A549 (cell line): ENCODE results near the gene SLC14A1. TPM values are rescaled to one million over a fixed set of nuclear protein-coding genes. Genes with fewer than 3 reads are reported as not detected.

Source experiments
- ATAC-seq, 2 experiments: fragments of 200-7000 bp in 1 of 2; fragments of >200 bp in 1 of 2; cut with Nextera tagmentation in 1 of 2; cut with Tn5 transposase in 1 of 2; 3 replicates each; pipeline versions ENCODE4 v1.8.0 to v1.9.1; 2018 to 2020; ENCODE audit warnings: mild to moderate bottlenecking in 1 of 2, moderate library complexity in 1 of 2
- CTCF ChIA-PET: fragments of 300-600 bp; sonication (Branson Sonifier 250); formaldehyde crosslinking; extraction: SDS; loops from one replicate; lab custom pipeline; 2021; ENCODE audit warnings: antibody characterized with exemption, inconsistent platforms; lab: Yijun Ruan, JAX
- POLR2A ChIA-PET: fragments of 350-600 bp; formaldehyde crosslinking; extraction: SDS; loops from one replicate; lab custom pipeline; 2021; ENCODE audit warnings: antibody characterized with exemption, inconsistent platforms; lab: Yijun Ruan, JAX
- DNase-seq, 2 experiments: peaks; one replicate each; pipeline versions ENCODE4 v3.0.0 to v3.0.0-alpha.2; 2011 to 2016; ENCODE audit warnings: low read depth in 1 of 2, low spot score in 1 of 2
- FAIRE-seq: peaks from 2 replicates; lab custom pipeline; 2011; peaks lifted over from hg19 to GRCh38; lab: Jason Lieb, UNC
- H3K27ac ChIP-seq, 2 experiments: fragments of >200 bp; sonication (Bioruptor Twin); formaldehyde crosslinking; 3 replicates each; pipeline ENCODE4 v1.5.1; 2016 to 2017
- H3K4me1 ChIP-seq: fragments of >200 bp; sonication (Bioruptor Twin); formaldehyde crosslinking; 3 replicates; pipeline ENCODE4 v1.6.1; 2016
- H3K4me2 ChIP-seq: fragments of >200 bp; sonication (Bioruptor Twin); formaldehyde crosslinking; 3 replicates; pipeline ENCODE4 v1.6.1; 2016
- H3K4me3 ChIP-seq: fragments of >200 bp; sonication (Bioruptor Twin); formaldehyde crosslinking; 3 replicates; pipeline ENCODE4 v1.5.1; 2016
- H3K9me3 ChIP-seq: fragments of >200 bp; sonication (Bioruptor Twin); formaldehyde crosslinking; 3 replicates; pipeline ENCODE4 v1.6.1; 2016
- BHLHE40 ChIP-seq: IDR thresholded peaks from 2 replicates; pipeline ENCODE4 v1.6.1; 2012; ENCODE audit warnings: low read depth, low read length, inconsistent platforms
- CEBPB ChIP-seq, 2 experiments: fragments of >200 bp in 1 of 2; sonication (Bioruptor Twin) in 1 of 2; formaldehyde crosslinking in 1 of 2; IDR thresholded peaks; 2 replicates each; pipeline ENCODE4 v1.6.1; 2012 to 2016
- CHD2 ChIP-seq: fragments of 150-350 bp; IDR thresholded peaks from 2 replicates; pipeline ENCODE4 v1.6.1; 2014; ENCODE audit warnings: low read length; ENCODE audit not compliant: partially characterized antibody
- EHF ChIP-seq: fragments of 250-450 bp; sonication (Bioruptor Pico); IDR thresholded peaks from 2 replicates; pipeline ENCODE4 v1.5.0; 2020; ENCODE audit warnings: mild to moderate bottlenecking
- EHMT2 ChIP-seq: fragments of 200-600 bp; sonication (generic); IDR thresholded peaks from 2 replicates; pipeline ENCODE4 v1.6.1; 2016; ENCODE audit warnings: antibody characterized with exemption, low read depth, mild to moderate bottlenecking, moderate library complexity
- EP300 ChIP-seq, 2 experiments: fragments of >200 bp; sonication (Bioruptor Twin); formaldehyde crosslinking; IDR thresholded peaks; 2 replicates in 1 of 2; 3 replicates in 1 of 2; pipeline ENCODE4 v1.6.1; 2016 to 2017
- ESRRA ChIP-seq: fragments of 150-350 bp; IDR thresholded peaks from 2 replicates; pipeline ENCODE4 v1.6.1; 2014; ENCODE audit warnings: mild to moderate bottlenecking, low read length, borderline replicate concordance
- FOSB ChIP-seq: fragments of 250-450 bp; sonication (Bioruptor Pico); IDR thresholded peaks from 2 replicates; pipeline ENCODE4 v1.5.0; 2020; ENCODE audit warnings: mild to moderate bottlenecking, moderate library complexity
- HDAC2 ChIP-seq: fragments of 200-600 bp; sonication (generic); IDR thresholded peaks from 2 replicates; pipeline ENCODE4 v1.6.1; 2016
- HOXB13 ChIP-seq: fragments of 250-450 bp; sonication (Bioruptor Pico); IDR thresholded peaks from 2 replicates; pipeline ENCODE4 v1.5.0; 2020; ENCODE audit warnings: low read depth, mild to moderate bottlenecking, moderate library complexity
- HOXB5 ChIP-seq: fragments of 250-450 bp; sonication (Bioruptor Pico); IDR thresholded peaks from 2 replicates; pipeline ENCODE4 v1.5.0; 2020; ENCODE audit warnings: mild to moderate bottlenecking, moderate library complexity
- JUNB ChIP-seq: fragments of >200 bp; sonication (Bioruptor Twin); formaldehyde crosslinking; IDR thresholded peaks from 2 replicates; pipeline ENCODE4 v1.6.1; 2016
- KDM1A ChIP-seq: fragments of 200-600 bp; sonication (generic); IDR thresholded peaks from 2 replicates; pipeline ENCODE4 v1.6.1; 2016; ENCODE audit warnings: low read depth, mild to moderate bottlenecking
- MAZ ChIP-seq: fragments of 150-350 bp; IDR thresholded peaks from 2 replicates; pipeline ENCODE4 v1.6.1; 2014; ENCODE audit warnings: antibody characterized with exemption, low read depth, low read length, borderline replicate concordance
- MYC ChIP-seq: IDR thresholded peaks from 2 replicates; pipeline ENCODE4 v1.6.1; 2012; ENCODE audit warnings: mild to moderate bottlenecking, inconsistent platforms, low read length, improper control_type of control experiment, borderline replicate concordance
- NPAS2 ChIP-seq: fragments of 250-450 bp; sonication (Bioruptor Pico); IDR thresholded peaks from 2 replicates; pipeline ENCODE4 v1.8.0; 2022; ENCODE audit warnings: mild to moderate bottlenecking, moderate library complexity, borderline replicate concordance
- NR3C1 ChIP-seq: fragments of >200 bp; sonication (Bioruptor Twin); formaldehyde crosslinking; IDR thresholded peaks from 3 replicates; pipeline ENCODE4 v1.6.1; 2017
- PHF8 ChIP-seq: fragments of 200-600 bp; sonication (generic); IDR thresholded peaks from 2 replicates; pipeline ENCODE4 v1.6.1; 2016; ENCODE audit warnings: low read depth, mild to moderate bottlenecking, antibody characterized with exemption, moderate library complexity, borderline replicate concordance
- RAD21 ChIP-seq, 2 experiments: fragments of >200 bp in 1 of 2; sonication (Bioruptor Twin) in 1 of 2; formaldehyde crosslinking in 1 of 2; IDR thresholded peaks in 1 of 2; conservative IDR thresholded peaks in 1 of 2; 2 replicates in 1 of 2; 3 replicates in 1 of 2; pipeline ENCODE4 v1.6.1; 2012 to 2018; ENCODE audit warnings: inconsistent platforms in 1 of 2
- RARB ChIP-seq: fragments of 250-450 bp; sonication (Bioruptor Pico); IDR thresholded peaks from 2 replicates; pipeline ENCODE4 v1.8.0; 2021; ENCODE audit warnings: mild to moderate bottlenecking, moderate library complexity
- SREBF2 ChIP-seq: fragments of 450-650 bp; IDR thresholded peaks from 2 replicates; pipeline ENCODE4 v1.6.1; 2014; ENCODE audit warnings: mild to moderate bottlenecking, moderate library complexity
- ZC3H11A ChIP-seq: fragments of 450-650 bp; IDR thresholded peaks from 2 replicates; pipeline ENCODE4 v1.6.1; 2014; ENCODE audit warnings: antibody characterized with exemption, mild to moderate bottlenecking
- WGBS: methylation state at CpG from one replicate; pipeline ENCODE4 v1.1.6; 2017; ENCODE audit errors: missing lambda C conversion rate; 5-methylcytosine and 5-hydroxymethylcytosine counted together
- polyA plus RNA-seq, 4 experiments: library from polyadenylated mRNA; depleted of rRNA in 3 of 4; stranded (reverse); fragments of >200 nt; fragmentation: RNase III in 1 of 4; extraction: RNeasy Plus Mini Kit Qiagen cat#74134 plus additional on column Dnase treatment in 1 of 4; gene quantifications; 2 replicates in 3 of 4; 3 replicates in 1 of 4; pipeline ENCODE4 v1.2.3, GENCODE V29; 2011 to 2017
- TF ChIP-seq, protein P1 (sequence below): fragments of 150-350 bp; IDR thresholded peaks from 2 replicates; pipeline ENCODE4 v1.6.1; 2014; ENCODE audit warnings: low read depth, mild to moderate bottlenecking, low read length
- TF ChIP-seq, protein P2 (sequence below): fragments of >200 bp; sonication (Bioruptor Twin); formaldehyde crosslinking; IDR thresholded peaks from 3 replicates; pipeline ENCODE4 v1.6.1; 2016
- TF ChIP-seq, protein P3 (sequence below): fragments of >200 bp; sonication (Bioruptor Twin); formaldehyde crosslinking; IDR thresholded peaks from 2 replicates; pipeline ENCODE4 v1.6.1; 2016
- TF ChIP-seq, protein P4 (sequence below): IDR thresholded peaks from 2 replicates; pipeline ENCODE4 v1.6.1; 2012; ENCODE audit warnings: low read depth, borderline replicate concordance
- TF ChIP-seq, protein P5 (sequence below): fragments of >200 bp; sonication (Bioruptor Twin); formaldehyde crosslinking; IDR thresholded peaks from 3 replicates; pipeline ENCODE4 v1.5.1; 2016

The SLC14A1 gene
- polyA plus RNA-seq, 2 of the 4 experiments (the other 2 are of a cell fraction) = 0.23 TPM; not detected in 1

DNA sequence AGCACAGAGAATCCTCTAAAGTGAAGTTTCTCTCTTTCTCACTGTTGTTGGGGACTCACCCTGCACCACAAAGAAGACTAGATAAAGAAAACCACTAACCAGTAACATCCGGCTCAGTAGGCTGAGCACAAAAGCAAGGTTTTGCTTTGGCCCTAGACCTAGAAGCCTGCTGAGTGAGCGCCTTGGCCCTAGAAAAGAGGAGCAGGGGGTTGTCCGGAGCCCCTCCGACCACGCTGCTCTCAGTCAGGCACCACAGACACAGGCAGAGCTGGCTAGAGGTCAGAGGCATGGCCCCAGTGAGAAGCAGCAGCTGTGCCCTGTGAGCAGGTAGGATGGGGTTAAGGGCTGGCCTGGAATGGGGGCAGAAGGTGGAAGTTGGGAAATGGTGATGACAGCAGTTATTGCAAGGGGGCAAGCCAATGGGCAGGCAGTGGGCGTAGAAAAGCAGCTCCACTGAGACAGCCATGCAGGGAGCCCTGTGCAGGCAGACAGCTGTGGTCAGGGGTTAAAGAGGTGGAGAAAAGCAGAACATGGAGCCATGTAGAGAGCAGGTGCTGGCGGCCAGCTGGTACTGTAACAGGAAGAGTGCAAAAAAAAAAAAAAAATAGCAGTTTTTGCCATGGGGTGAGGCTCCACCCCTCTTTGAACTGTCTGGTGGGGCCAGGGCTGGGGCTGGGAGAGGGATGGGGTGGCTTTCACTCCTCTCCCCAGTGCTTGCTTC is 36.9 kb upstream of the SLC14A1 start (continued):
- TF ChIP-seq, protein P1, sequence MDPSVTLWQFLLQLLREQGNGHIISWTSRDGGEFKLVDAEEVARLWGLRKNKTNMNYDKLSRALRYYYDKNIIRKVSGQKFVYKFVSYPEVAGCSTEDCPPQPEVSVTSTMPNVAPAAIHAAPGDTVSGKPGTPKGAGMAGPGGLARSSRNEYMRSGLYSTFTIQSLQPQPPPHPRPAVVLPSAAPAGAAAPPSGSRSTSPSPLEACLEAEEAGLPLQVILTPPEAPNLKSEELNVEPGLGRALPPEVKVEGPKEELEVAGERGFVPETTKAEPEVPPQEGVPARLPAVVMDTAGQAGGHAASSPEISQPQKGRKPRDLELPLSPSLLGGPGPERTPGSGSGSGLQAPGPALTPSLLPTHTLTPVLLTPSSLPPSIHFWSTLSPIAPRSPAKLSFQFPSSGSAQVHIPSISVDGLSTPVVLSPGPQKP = no peak
- no peak for TF ChIP-seq HDAC2
- no peak for TF ChIP-seq HOXB5 (CRISPR knock-in tag)

DNA sequence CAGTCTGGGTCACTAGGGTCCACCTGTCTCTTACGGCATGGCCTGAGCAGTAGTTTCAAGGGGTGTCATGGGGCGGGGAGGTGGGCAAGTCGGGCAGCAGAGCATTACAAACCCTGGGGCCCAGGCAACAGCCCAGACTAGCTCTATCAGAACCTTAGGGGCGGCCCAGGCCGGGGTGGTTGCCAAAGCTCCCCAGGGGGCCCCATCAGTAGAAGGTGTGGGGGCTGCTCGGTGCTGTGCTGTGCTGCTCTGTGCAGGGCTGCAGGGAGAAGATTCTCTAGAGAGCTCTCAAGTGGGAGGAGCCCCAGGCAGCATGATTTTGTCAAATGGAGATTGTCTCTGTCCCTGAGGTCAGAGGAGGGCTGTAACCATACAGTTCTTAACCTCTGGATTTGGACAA is 36.4 kb upstream of the SLC14A1 start:
- CTCF ChIA-PET = interaction anchor here (1.0 to 8.6 kb wide), 6 partner anchors 23 to 227 kb away, joined by 3 to 62 read pairs (median 4); no protein-coding TSS in a partner anchor
- TF ChIP-seq BHLHE40 (no peak), HOXB13 (CRISPR knock-in tag) (no peak), RAD21 (conservative IDR thresholded peaks at IDR 0.05 in 1 of 2, IDR thresholded peaks at IDR 0.05 in 1 of 2) (no peak), CEBPB (IDR thresholded peaks at IDR 0.05) (no peak), NPAS2 (CRISPR knock-in tag) (no peak), ESRRA (no peak), RARB (CRISPR knock-in tag) (no peak), EP300 (IDR thresholded peaks at IDR 0.05) (no peak)
- TF ChIP-seq, protein P2, sequence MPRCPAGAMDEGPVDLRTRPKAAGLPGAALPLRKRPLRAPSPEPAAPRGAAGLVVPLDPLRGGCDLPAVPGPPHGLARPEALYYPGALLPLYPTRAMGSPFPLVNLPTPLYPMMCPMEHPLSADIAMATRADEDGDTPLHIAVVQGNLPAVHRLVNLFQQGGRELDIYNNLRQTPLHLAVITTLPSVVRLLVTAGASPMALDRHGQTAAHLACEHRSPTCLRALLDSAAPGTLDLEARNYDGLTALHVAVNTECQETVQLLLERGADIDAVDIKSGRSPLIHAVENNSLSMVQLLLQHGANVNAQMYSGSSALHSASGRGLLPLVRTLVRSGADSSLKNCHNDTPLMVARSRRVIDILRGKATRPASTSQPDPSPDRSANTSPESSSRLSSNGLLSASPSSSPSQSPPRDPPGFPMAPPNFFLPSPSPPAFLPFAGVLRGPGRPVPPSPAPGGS = no peak
- TF ChIP-seq, protein P1 = no peak
- TF ChIP-seq, protein P3, sequence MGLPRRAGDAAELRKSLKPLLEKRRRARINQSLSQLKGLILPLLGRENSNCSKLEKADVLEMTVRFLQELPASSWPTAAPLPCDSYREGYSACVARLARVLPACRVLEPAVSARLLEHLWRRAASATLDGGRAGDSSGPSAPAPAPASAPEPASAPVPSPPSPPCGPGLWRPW = no peak
- POLR2A ChIA-PET = no interaction called here
- no peaks in the 10 kb centered on the region for H3K9me3 ChIP-seq
- no peak overlapping the region for H3K4me2 ChIP-seq
- DNase-seq (no peak), FAIRE-seq (no peak), ATAC-seq (no peak)
- no peak overlapping the region for H3K4me3 ChIP-seq
- H3K4me1 ChIP-seq = no peaks in the 10 kb centered on the region
- H3K27ac ChIP-seq = no peak overlapping the region
- WGBS = 60% methylated on average over 2 of the region's 6 CpGs

DNA sequence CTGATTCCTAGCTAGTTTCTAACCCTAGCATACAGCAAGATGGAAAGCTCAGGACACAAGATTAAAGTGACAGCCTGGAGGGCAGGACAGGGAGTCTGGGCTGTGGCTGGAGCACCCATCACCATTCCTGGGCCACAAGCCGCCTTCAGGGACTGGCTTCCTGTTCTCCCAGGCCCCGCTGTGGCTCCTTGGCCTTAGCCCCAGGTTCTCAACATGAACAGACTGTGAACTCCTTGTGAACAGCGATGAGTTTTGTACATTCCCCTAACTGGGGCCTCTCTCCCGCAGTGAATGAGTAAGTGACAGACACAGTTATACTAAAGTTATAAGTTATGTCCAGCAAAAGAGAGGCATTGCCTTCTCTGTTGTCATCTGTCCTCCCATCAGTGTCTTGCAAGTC is 35.9 kb upstream of the SLC14A1 start:
- Histone ChIP-seq H3K9me3 (no peaks in the 10 kb centered on the region), H3K4me2 (no peak overlapping the region), H3K4me1 (no peaks in the 10 kb centered on the region), H3K4me3 (no peak overlapping the region), H3K27ac (no peak overlapping the region)
- TF ChIP-seq PHF8 = no peak
- TF ChIP-seq, protein P1 = no peak
- TF ChIP-seq CEBPB (IDR thresholded peaks at IDR 0.05) = no peak
- no peak for TF ChIP-seq ZC3H11A
- TF ChIP-seq MYC = no peak
- TF ChIP-seq EHF (CRISPR knock-in tag) = no peak
- TF ChIP-seq CHD2 = no peak
- TF ChIP-seq NR3C1 = no peak
- TF ChIP-seq HOXB13 (CRISPR knock-in tag) = no peak
- TF ChIP-seq KDM1A = no peak
- no peak for TF ChIP-seq BHLHE40
- TF ChIP-seq MAZ = no peak
- no peak for TF ChIP-seq FOSB (CRISPR knock-in tag)
- no peak for TF ChIP-seq SREBF2
- no peak for TF ChIP-seq RARB (CRISPR knock-in tag)
- TF ChIP-seq, protein P4, sequence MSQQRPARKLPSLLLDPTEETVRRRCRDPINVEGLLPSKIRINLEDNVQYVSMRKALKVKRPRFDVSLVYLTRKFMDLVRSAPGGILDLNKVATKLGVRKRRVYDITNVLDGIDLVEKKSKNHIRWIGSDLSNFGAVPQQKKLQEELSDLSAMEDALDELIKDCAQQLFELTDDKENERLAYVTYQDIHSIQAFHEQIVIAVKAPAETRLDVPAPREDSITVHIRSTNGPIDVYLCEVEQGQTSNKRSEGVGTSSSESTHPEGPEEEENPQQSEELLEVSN = no peak
- no peak for TF ChIP-seq EHMT2
- TF ChIP-seq JUNB = no peak
- TF ChIP-seq, protein P5, sequence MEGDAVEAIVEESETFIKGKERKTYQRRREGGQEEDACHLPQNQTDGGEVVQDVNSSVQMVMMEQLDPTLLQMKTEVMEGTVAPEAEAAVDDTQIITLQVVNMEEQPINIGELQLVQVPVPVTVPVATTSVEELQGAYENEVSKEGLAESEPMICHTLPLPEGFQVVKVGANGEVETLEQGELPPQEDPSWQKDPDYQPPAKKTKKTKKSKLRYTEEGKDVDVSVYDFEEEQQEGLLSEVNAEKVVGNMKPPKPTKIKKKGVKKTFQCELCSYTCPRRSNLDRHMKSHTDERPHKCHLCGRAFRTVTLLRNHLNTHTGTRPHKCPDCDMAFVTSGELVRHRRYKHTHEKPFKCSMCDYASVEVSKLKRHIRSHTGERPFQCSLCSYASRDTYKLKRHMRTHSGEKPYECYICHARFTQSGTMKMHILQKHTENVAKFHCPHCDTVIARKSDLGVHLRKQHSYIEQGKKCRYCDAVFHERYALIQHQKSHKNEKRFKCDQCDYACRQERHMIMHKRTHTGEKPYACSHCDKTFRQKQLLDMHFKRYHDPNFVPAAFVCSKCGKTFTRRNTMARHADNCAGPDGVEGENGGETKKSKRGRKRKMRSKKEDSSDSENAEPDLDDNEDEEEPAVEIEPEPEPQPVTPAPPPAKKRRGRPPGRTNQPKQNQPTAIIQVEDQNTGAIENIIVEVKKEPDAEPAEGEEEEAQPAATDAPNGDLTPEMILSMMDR = no peak
- ATAC-seq (no peak), DNase-seq (no peak), FAIRE-seq (no peak)
- POLR2A ChIA-PET = no interaction called here
- 82% methylated on average over 4 of the region's 4 CpGs for WGBS
- CTCF ChIA-PET = interaction anchor here (1.0 to 8.6 kb wide), 6 partner anchors 22 to 227 kb away, joined by 3 to 62 read pairs (median 6); no protein-coding TSS in a partner anchor
